Measurements from ENCODE around the gene BAX.

Gene BAX

GRCh38 chr19:48961051-48961649 lies 6.5 kb downstream of the BAX start:
- Histone ChIP-seq H3K36me3 (ENCODE audit: control insufficient read depth in 1 of 2, insufficient read depth in 2 of 2, low read length in 2 of 2) (peaks cover 0 to 5% of the 10 kb centered on the region in 2 donors), H3K27me3 (ENCODE audit: control insufficient read depth in 1 of 2, insufficient read depth in 2 of 2, low read length in 2 of 2) (no peaks in the 10 kb centered on the region), H3K9me3 (ENCODE audit: control insufficient read depth in 1 of 2, low read length in 2 of 2) (no peaks in the 10 kb centered on the region), H3K4me3 (ENCODE audit: low read depth in 1 of 2, low read length in 2 of 2) (no peak overlapping the region), H3K9ac (ENCODE audit: low read depth in 1 of 2, low read length in 2 of 2) (peak overlapping the region; percentile 22 to 25), H3K4me1 (ENCODE audit: control insufficient read depth in 1 of 2, insufficient read depth in 2 of 2, low read length in 2 of 2) (peaks cover 27 to 44% of the 10 kb centered on the region in 2 donors), H3K27ac (ENCODE audit: low read depth, low read length) (peak overlapping the region; percentile 88)

GRCh38 chr19:48961673-48962028 lies 7.0 kb downstream of the BAX start:
- H3K9me3 ChIP-seq (ENCODE audit: control insufficient read depth in 1 of 2, low read length in 2 of 2) = no peaks in the 10 kb centered on the region
- H3K36me3 ChIP-seq (ENCODE audit: control insufficient read depth in 1 of 2, insufficient read depth in 2 of 2, low read length in 2 of 2) = peaks cover 0 to 10% of the 10 kb centered on the region in 2 donors
- H3K27ac ChIP-seq (ENCODE audit: low read depth, low read length) = peak overlapping the region; percentile 88
- no peaks in the 10 kb centered on the region for H3K27me3 ChIP-seq (ENCODE audit: control insufficient read depth in 1 of 2, insufficient read depth in 2 of 2, low read length in 2 of 2)
- H3K4me1 ChIP-seq (ENCODE audit: control insufficient read depth in 1 of 2, insufficient read depth in 2 of 2, low read length in 2 of 2) = peaks cover 24 to 46% of the 10 kb centered on the region in 2 donors
- peak overlapping the region; percentile 26 to 59 for H3K4me3 ChIP-seq (ENCODE audit: low read depth in 1 of 2, low read length in 2 of 2)
- H3K9ac ChIP-seq (ENCODE audit: low read depth in 1 of 2, low read length in 2 of 2) = peak overlapping the region; percentile 79 to 90

- Histone ChIP-seq H3K4me1 (ENCODE audit: control insufficient read depth in 1 of 2, insufficient read depth in 2 of 2, low read length in 2 of 2) (peaks cover 29 to 52% of the 10 kb centered on the region in 2 donors), H3K27ac (ENCODE audit: low read depth, low read length) (peak overlapping the region; percentile 88), H3K9ac (ENCODE audit: low read depth in 1 of 2, low read length in 2 of 2) (peak overlapping the region; percentile 79 to 90), H3K4me3 (ENCODE audit: low read depth in 1 of 2, low read length in 2 of 2) (peak overlapping the region; percentile 50 to 59), H3K36me3 (ENCODE audit: control insufficient read depth in 1 of 2, insufficient read depth in 2 of 2, low read length in 2 of 2) (peaks cover 0 to 15% of the 10 kb centered on the region in 2 donors), H3K9me3 (ENCODE audit: control insufficient read depth in 1 of 2, low read length in 2 of 2) (no peaks in the 10 kb centered on the region), H3K27me3 (ENCODE audit: control insufficient read depth in 1 of 2, insufficient read depth in 2 of 2, low read length in 2 of 2) (no peaks in the 10 kb centered on the region)
Measured at GRCh38 chr19:48962029-48962848, 7.6 kb downstream of the BAX start.

- peak overlapping the region; percentile 88 for H3K27ac ChIP-seq (ENCODE audit: low read depth, low read length)
- H3K4me1 ChIP-seq (ENCODE audit: control insufficient read depth in 1 of 2, insufficient read depth in 2 of 2, low read length in 2 of 2) = peaks cover 32 to 56% of the 10 kb centered on the region in 2 donors
- H3K9me3 ChIP-seq (ENCODE audit: control insufficient read depth in 1 of 2, low read length in 2 of 2) = no peaks in the 10 kb centered on the region
- peaks cover 0 to 19% of the 10 kb centered on the region in 2 donors for H3K36me3 ChIP-seq (ENCODE audit: control insufficient read depth in 1 of 2, insufficient read depth in 2 of 2, low read length in 2 of 2)
- no peaks in the 10 kb centered on the region for H3K27me3 ChIP-seq (ENCODE audit: control insufficient read depth in 1 of 2, insufficient read depth in 2 of 2, low read length in 2 of 2)
- peak overlapping the region; percentile 79 to 90 for H3K9ac ChIP-seq (ENCODE audit: low read depth in 1 of 2, low read length in 2 of 2)
- H3K4me3 ChIP-seq (ENCODE audit: low read depth in 1 of 2, low read length in 2 of 2) = peak overlapping the region; percentile 50 to 59
Measured at GRCh38 chr19:48962849-48963165, 8.1 kb downstream of the BAX start.

- Histone ChIP-seq H3K9me3 (ENCODE audit: control insufficient read depth in 1 of 2, low read length in 2 of 2) (no peaks in the 10 kb centered on the region), H3K36me3 (ENCODE audit: control insufficient read depth in 1 of 2, insufficient read depth in 2 of 2, low read length in 2 of 2) (peaks cover 0 to 19% of the 10 kb centered on the region in 2 donors), H3K4me1 (ENCODE audit: control insufficient read depth in 1 of 2, insufficient read depth in 2 of 2, low read length in 2 of 2) (peaks cover 32 to 57% of the 10 kb centered on the region in 2 donors)
Measured at GRCh38 chr19:48963371-48964204, 8.9 kb downstream of the BAX start.

GRCh38 chr19:48964205-48965039 lies 9.7 kb downstream of the BAX start:
- Histone ChIP-seq H3K9me3 (ENCODE audit: control insufficient read depth in 1 of 2, low read length in 2 of 2) (no peaks in the 10 kb centered on the region), H3K36me3 (ENCODE audit: control insufficient read depth in 1 of 2, insufficient read depth in 2 of 2, low read length in 2 of 2) (peaks cover under 1 to 23% of the 10 kb centered on the region in 2 donors), H3K27ac (ENCODE audit: low read depth, low read length) (peak overlapping the region; percentile 88), H3K9ac (ENCODE audit: low read depth in 1 of 2, low read length in 2 of 2) (peak overlapping the region; percentile 71 to 90), H3K4me1 (ENCODE audit: control insufficient read depth in 1 of 2, insufficient read depth in 2 of 2, low read length in 2 of 2) (peaks cover 32 to 57% of the 10 kb centered on the region in 2 donors), H3K27me3 (ENCODE audit: control insufficient read depth in 1 of 2, insufficient read depth in 2 of 2, low read length in 2 of 2) (no peaks in the 10 kb centered on the region), H3K4me3 (ENCODE audit: low read depth in 1 of 2, low read length in 2 of 2) (peak overlapping the region; percentile 67 to 77)

More at GRCh38 chr19:48963371-48964204, 8.9 kb downstream of the BAX start:
- Histone ChIP-seq H3K27ac (ENCODE audit: low read depth, low read length) (peak overlapping the region; percentile 88), H3K27me3 (ENCODE audit: control insufficient read depth in 1 of 2, insufficient read depth in 2 of 2, low read length in 2 of 2) (no peaks in the 10 kb centered on the region), H3K4me3 (ENCODE audit: low read depth in 1 of 2, low read length in 2 of 2) (peak overlapping the region; percentile 67 to 77), H3K9ac (ENCODE audit: low read depth in 1 of 2, low read length in 2 of 2) (peak overlapping the region; percentile 71 to 90)

- Histone ChIP-seq H3K9ac (ENCODE audit: low read depth in 1 of 2, low read length in 2 of 2) (peak within 1 kb of the TSS; percentile 80 to 90), H3K9me3 (ENCODE audit: control insufficient read depth in 1 of 2, low read length in 2 of 2) (no peaks in the 10 kb centered on the region), H3K4me1 (ENCODE audit: control insufficient read depth in 1 of 2, insufficient read depth in 2 of 2, low read length in 2 of 2) (peaks cover 32 to 54% of the 10 kb centered on the region in 2 donors), H3K27me3 (ENCODE audit: control insufficient read depth in 1 of 2, insufficient read depth in 2 of 2, low read length in 2 of 2) (no peaks in the 10 kb centered on the region), H3K36me3 (ENCODE audit: control insufficient read depth in 1 of 2, insufficient read depth in 2 of 2, low read length in 2 of 2) (peaks cover 7 to 31% of the 10 kb centered on the region in 2 donors), H3K27ac (ENCODE audit: low read depth, low read length) (peak within 1 kb of the TSS; percentile 89), H3K4me3 (ENCODE audit: low read depth in 1 of 2, low read length in 2 of 2) (peak within 1 kb of the TSS; percentile 95 to 99)
Measured at GRCh38 chr19:48965040-48965805, 10.5 kb downstream of the BAX start, which contains the start of gene FTL. Gene FTL, plus strand, starts transcription at chr19:48965309. Its CDS starts 199 bp downstream, at chr19:48965508.

GRCh38 chr19:48965806-48966540 lies 11.3 kb downstream of the BAX start:
- no peaks in the 10 kb centered on the region for H3K27me3 ChIP-seq (ENCODE audit: control insufficient read depth in 1 of 2, insufficient read depth in 2 of 2, low read length in 2 of 2)
- peak overlapping the region; percentile 95 to 99 for H3K4me3 ChIP-seq (ENCODE audit: low read depth in 1 of 2, low read length in 2 of 2)
- H3K36me3 ChIP-seq (ENCODE audit: control insufficient read depth in 1 of 2, insufficient read depth in 2 of 2, low read length in 2 of 2) = peaks cover 13 to 33% of the 10 kb centered on the region in 2 donors
- no peaks in the 10 kb centered on the region for H3K9me3 ChIP-seq (ENCODE audit: control insufficient read depth in 1 of 2, low read length in 2 of 2)
- peaks cover 30 to 52% of the 10 kb centered on the region in 2 donors for H3K4me1 ChIP-seq (ENCODE audit: control insufficient read depth in 1 of 2, insufficient read depth in 2 of 2, low read length in 2 of 2)
- H3K27ac ChIP-seq (ENCODE audit: low read depth, low read length) = peak overlapping the region; percentile 89
- peak overlapping the region; percentile 77 to 80 for H3K9ac ChIP-seq (ENCODE audit: low read depth in 1 of 2, low read length in 2 of 2)
